ENCODE data around the gene SORBS2. TPM values are rescaled to one million over a fixed set of nuclear protein-coding genes. Genes with fewer than 3 reads are reported as not detected.

Gene SORBS2
- total RNA-seq, 1 experiment from 2014 or later = 9.7 TPM

DNA sequence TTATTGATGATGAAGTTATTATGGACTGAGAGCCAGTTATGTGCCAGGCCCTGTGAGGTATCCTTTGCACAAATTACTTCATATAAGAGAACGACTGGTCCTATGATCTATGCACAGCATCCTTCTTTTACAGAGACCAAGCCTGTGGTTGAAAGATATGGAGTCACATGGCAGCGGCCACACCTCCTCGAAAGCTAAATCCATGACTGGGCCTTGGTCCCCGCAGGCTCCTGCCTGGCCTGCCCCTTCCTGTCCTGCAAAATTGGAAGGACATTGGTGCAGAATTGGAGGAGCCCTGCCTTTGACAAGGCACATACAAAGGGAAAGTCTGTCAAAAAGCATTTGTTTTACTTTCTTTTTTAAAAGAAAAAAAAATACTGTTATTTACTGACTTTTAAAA, 18.3 kb downstream of the SORBS2 start:
- H3K79me2 ChIP-seq (ENCODE audit: insufficient read depth, low read length) = no peaks in the 10 kb centered on the region
- H3K4me1 ChIP-seq (ENCODE audit: insufficient read depth, low read length) = no peaks in the 10 kb centered on the region

More for the DNA sequence above, 18.3 kb downstream of the SORBS2 start:
- H3K36me3 Mint-ChIP-seq (ENCODE audit: insufficient read depth in 1 of 3, low read depth in 3 of 3) = no peaks in the 10 kb centered on the region; a peak in 1 of 7 replicates
- Histone ChIP-seq H3K23me2 (ENCODE audit: insufficient read length, low read depth, low read length, poor library complexity, severe bottlenecking) (no peaks in the 10 kb centered on the region), H3K56ac (ENCODE audit: insufficient read length, low read depth, low read length) (no peak overlapping the region), H3K27me3 (ENCODE audit: insufficient read depth, low read length) (no peaks in the 10 kb centered on the region), H3K14ac (ENCODE audit: insufficient read depth, low read length) (no peak overlapping the region), H3K27ac (ENCODE audit: insufficient read length, low read depth, low read length) (no peak overlapping the region), H2AFZ (ENCODE audit: low read length) (no peak overlapping the region), H2BK5ac (ENCODE audit: insufficient read length, low read length) (no peak overlapping the region), H3K9ac (ENCODE audit: extremely low read depth, insufficient read length, low read length) (no peak overlapping the region), H3T11ph (ENCODE audit: low read length) (no peak overlapping the region), H2BK12ac (ENCODE audit: insufficient read length, low read depth, low read length) (no peak overlapping the region), H3K4ac (ENCODE audit: low read depth, low read length) (no peak overlapping the region), H4K8ac (replicated peaks; ENCODE audit: insufficient read length, low read depth, low read length) (no peak overlapping the region), H3K4me2 (ENCODE audit: insufficient read depth, insufficient read length, low read length) (no peak overlapping the region), H3K18ac (ENCODE audit: insufficient read length, low read depth, low read length) (no peak overlapping the region), H4K20me1 (ENCODE audit: control insufficient read depth, insufficient read depth, insufficient read length) (no peaks in the 10 kb centered on the region), H3K79me1 (ENCODE audit: insufficient read depth, low read depth, low read length, poor library complexity, severe bottlenecking) (no peaks in the 10 kb centered on the region), H4K91ac (ENCODE audit: insufficient read length, low read depth, low read length) (no peak overlapping the region), H4K5ac (ENCODE audit: insufficient read length, low read depth, low read length) (no peak overlapping the region), H2BK15ac (ENCODE audit: low read depth, low read length) (no peak overlapping the region), H3K23ac (ENCODE audit: insufficient read length, low read depth, low read length) (no peak overlapping the region), H2BK20ac (ENCODE audit: low read depth, low read length, poor library complexity, severe bottlenecking) (no peak overlapping the region), H2BK120ac (ENCODE audit: low read depth, low read length, poor library complexity, severe bottlenecking) (no peak overlapping the region), H2AK5ac (ENCODE audit: insufficient read length, low read length) (no peak overlapping the region), H3K9me3 (ENCODE audit: control insufficient read depth, low read depth, low read length) (no peaks in the 10 kb centered on the region)
- H3K27ac Mint-ChIP-seq = no peak overlapping the region; a peak in 1 of 7 replicates
- H3K9me3 Mint-ChIP-seq = no peaks in the 10 kb centered on the region
- H3K27me3 Mint-ChIP-seq (ENCODE audit: low read depth) = no peaks in the 10 kb centered on the region
- H3K4me1 Mint-ChIP-seq = peaks cover 0 to 3% of the 10 kb centered on the region in 2 experiments; a peak in 1 of 4 replicates
- WGBS (ENCODE audit: extremely low coverage, insufficient read length, low lambda C conversion rate) = no CpG with 5 or more reads among the region's 4 CpGs
- H3K4me3 Mint-ChIP-seq = no peak overlapping the region
- no peak for DNase-seq
- TF ChIP-seq, protein P1, sequence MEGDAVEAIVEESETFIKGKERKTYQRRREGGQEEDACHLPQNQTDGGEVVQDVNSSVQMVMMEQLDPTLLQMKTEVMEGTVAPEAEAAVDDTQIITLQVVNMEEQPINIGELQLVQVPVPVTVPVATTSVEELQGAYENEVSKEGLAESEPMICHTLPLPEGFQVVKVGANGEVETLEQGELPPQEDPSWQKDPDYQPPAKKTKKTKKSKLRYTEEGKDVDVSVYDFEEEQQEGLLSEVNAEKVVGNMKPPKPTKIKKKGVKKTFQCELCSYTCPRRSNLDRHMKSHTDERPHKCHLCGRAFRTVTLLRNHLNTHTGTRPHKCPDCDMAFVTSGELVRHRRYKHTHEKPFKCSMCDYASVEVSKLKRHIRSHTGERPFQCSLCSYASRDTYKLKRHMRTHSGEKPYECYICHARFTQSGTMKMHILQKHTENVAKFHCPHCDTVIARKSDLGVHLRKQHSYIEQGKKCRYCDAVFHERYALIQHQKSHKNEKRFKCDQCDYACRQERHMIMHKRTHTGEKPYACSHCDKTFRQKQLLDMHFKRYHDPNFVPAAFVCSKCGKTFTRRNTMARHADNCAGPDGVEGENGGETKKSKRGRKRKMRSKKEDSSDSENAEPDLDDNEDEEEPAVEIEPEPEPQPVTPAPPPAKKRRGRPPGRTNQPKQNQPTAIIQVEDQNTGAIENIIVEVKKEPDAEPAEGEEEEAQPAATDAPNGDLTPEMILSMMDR (conservative IDR thresholded peaks at IDR 0.05) = no peak
